HG03108 (cell line): ENCODE results near the gene TSPAN8.
"Not testable (repeated sequence)": the region's sequence is repeated elsewhere in the genome, so short reads cannot be mapped to it uniquely, and the experiment has no call there.

Experiments used
- ATAC-seq: cut with Tn5 transposase; IDR thresholded peaks from one replicate; pipeline ENCODE4 v1.9.1; 2021; ENCODE audit warnings: moderate library complexity; ENCODE audit not compliant: unreplicated experiment

The TSPAN8 gene

GRCh38 chr12:71164568-71165197 is 6.9 kb upstream of the TSPAN8 start:
- ATAC-seq = no peak

GRCh38 chr12:71164166-71164565 is 6.4 kb upstream of the TSPAN8 start:
- no peak for ATAC-seq

- ATAC-seq = no peak
Measured at GRCh38 chr12:71162832-71163763, 5.3 kb upstream of the TSPAN8 start.

GRCh38 chr12:71161591-71161990 is 3.8 kb upstream of the TSPAN8 start:
- ATAC-seq = no peak

GRCh38 chr12:71160585-71160984 is 2.8 kb upstream of the TSPAN8 start:
- ATAC-seq = no peak

- no peak for ATAC-seq
Measured at GRCh38 chr12:71159878-71160277, 2.1 kb upstream of the TSPAN8 start.

GRCh38 chr12:71159264-71159663 is 1.5 kb upstream of the TSPAN8 start:
- ATAC-seq = no peak

- no peak for ATAC-seq
Measured at GRCh38 chr12:71158361-71158882, 623 bp upstream of the TSPAN8 start.

GRCh38 chr12:71155225-71155624 is 2.6 kb downstream of the TSPAN8 start:
- ATAC-seq = no peak

GRCh38 chr12:71152851-71153250 is 4.9 kb downstream of the TSPAN8 start:
- no peak for ATAC-seq

- not testable (repeated sequence) for ATAC-seq
Measured at GRCh38 chr12:71150041-71150440, 7.8 kb downstream of the TSPAN8 start.

GRCh38 chr12:71144682-71145081 is 13.1 kb downstream of the TSPAN8 start:
- ATAC-seq = no peak

GRCh38 chr12:71142956-71143355 is 14.8 kb downstream of the TSPAN8 start:
- ATAC-seq = no peak

GRCh38 chr12:71142016-71142415 is 15.8 kb downstream of the TSPAN8 start:
- ATAC-seq = no peak

GRCh38 chr12:71141378-71141926 is 16.3 kb downstream of the TSPAN8 start:
- ATAC-seq = no peak

- no peak for ATAC-seq
Measured at GRCh38 chr12:71139153-71139735, 18.6 kb downstream of the TSPAN8 start.

- ATAC-seq = no peak
Measured at GRCh38 chr12:71138011-71138410, 19.8 kb downstream of the TSPAN8 start.

GRCh38 chr12:71135812-71136176 is 22.0 kb downstream of the TSPAN8 start:
- no peak for ATAC-seq

- ATAC-seq = no peak
Measured at GRCh38 chr12:71135077-71135811, 22.6 kb downstream of the TSPAN8 start.

GRCh38 chr12:71134405-71134804 is 23.4 kb downstream of the TSPAN8 start:
- no peak for ATAC-seq
